ENCODE results near the gene TXN. TPM values are rescaled to one million over a fixed set of nuclear protein-coding genes. Genes with fewer than 3 reads are reported as not detected.

The TXN gene
- total RNA-seq, 1 experiment from 2014 or later, result 280 TPM

DNA sequence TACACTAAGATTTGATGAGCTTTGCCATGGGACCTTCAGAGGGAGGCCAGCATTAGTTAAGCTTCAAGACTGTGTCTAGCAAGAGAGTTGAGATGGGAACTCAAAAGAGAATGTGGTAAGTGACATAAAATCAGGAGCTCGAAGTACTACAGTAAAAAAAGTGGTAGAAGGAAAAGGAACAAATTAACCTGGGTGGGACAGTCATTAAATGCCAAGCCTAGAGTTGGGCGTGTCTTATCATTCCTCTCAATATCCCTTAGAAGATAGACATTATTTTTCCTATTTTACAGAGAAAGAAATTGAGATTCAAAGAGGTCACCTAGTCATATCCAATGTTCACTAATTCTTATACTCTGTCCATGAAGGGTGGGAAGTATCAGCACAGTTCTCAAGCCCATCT is 3.3 kb upstream of the TXN start:
- H2BK5ac ChIP-seq (ENCODE audit: insufficient read length, low read length), result no peak overlapping the region
- no peak overlapping the region for H3K27ac Mint-ChIP-seq
- H3K27me3 ChIP-seq (ENCODE audit: insufficient read depth, low read length), result no peaks in the 10 kb centered on the region
- H3K4me2 ChIP-seq (ENCODE audit: insufficient read depth, insufficient read length, low read length), result no peak overlapping the region
- H3T11ph ChIP-seq (ENCODE audit: low read length), result no peak overlapping the region
- peaks cover 9% of the 10 kb centered on the region for H3K4me1 ChIP-seq (ENCODE audit: insufficient read depth, low read length)
- H2BK20ac ChIP-seq (ENCODE audit: low read depth, low read length, poor library complexity, severe bottlenecking), result no peak overlapping the region
- no peak overlapping the region for H3K23ac ChIP-seq (ENCODE audit: insufficient read length, low read depth, low read length)
- H3K9ac ChIP-seq (ENCODE audit: extremely low read depth, insufficient read length, low read length), result no peak overlapping the region
- H3K4me1 Mint-ChIP-seq, result peaks cover 16 to 22% of the 10 kb centered on the region in 2 experiments
- peaks cover 0 to 2% (median 0%) of the 10 kb centered on the region in 3 experiments; a peak in 2 of 7 replicates for H3K36me3 Mint-ChIP-seq (ENCODE audit: insufficient read depth in 1 of 3, low read depth in 3 of 3)
- H3K9me3 Mint-ChIP-seq, result peaks cover 0 to 5% of the 10 kb centered on the region in 2 experiments; a peak in 2 of 5 replicates
- H3K79me1 ChIP-seq (ENCODE audit: insufficient read depth, low read depth, low read length, poor library complexity, severe bottlenecking), result no peaks in the 10 kb centered on the region
- no peak overlapping the region for H2AK5ac ChIP-seq (ENCODE audit: insufficient read length, low read length)
- H3K4me3 Mint-ChIP-seq, result no peak overlapping the region
- H4K20me1 ChIP-seq (ENCODE audit: control insufficient read depth, insufficient read depth, insufficient read length), result no peaks in the 10 kb centered on the region
- no peak overlapping the region for H4K8ac ChIP-seq (replicated peaks; ENCODE audit: insufficient read length, low read depth, low read length)
- peaks cover 9% of the 10 kb centered on the region; the same call in 1 of the 2 replicates for H3K79me2 ChIP-seq (ENCODE audit: insufficient read depth, low read length)
- H3K9me3 ChIP-seq (ENCODE audit: control insufficient read depth, low read depth, low read length), result no peaks in the 10 kb centered on the region
- TF ChIP-seq CTCF (conservative IDR thresholded peaks at IDR 0.05), result no peak
- no peak overlapping the region for H3K14ac ChIP-seq (ENCODE audit: insufficient read depth, low read length)
- no peak overlapping the region for H4K91ac ChIP-seq (ENCODE audit: insufficient read length, low read depth, low read length)
- H2BK12ac ChIP-seq (ENCODE audit: insufficient read length, low read depth, low read length), result no peak overlapping the region
- H2AFZ ChIP-seq (ENCODE audit: low read length), result no peak overlapping the region
- no peak overlapping the region for H3K56ac ChIP-seq (ENCODE audit: insufficient read length, low read depth, low read length)
- H3K18ac ChIP-seq (ENCODE audit: insufficient read length, low read depth, low read length), result no peak overlapping the region
- no peak overlapping the region for H2BK15ac ChIP-seq (ENCODE audit: low read depth, low read length)
- no CpG with 5 or more reads among the region's 2 CpGs for WGBS (ENCODE audit: extremely low coverage, insufficient read length, low lambda C conversion rate)
- no peak overlapping the region for H2BK120ac ChIP-seq (ENCODE audit: low read depth, low read length, poor library complexity, severe bottlenecking)
- no peak for DNase-seq
- H3K23me2 ChIP-seq (ENCODE audit: insufficient read length, low read depth, low read length, poor library complexity, severe bottlenecking), result peaks cover 4% of the 10 kb centered on the region
- H3K27me3 Mint-ChIP-seq (ENCODE audit: low read depth), result 0 out of 2 replicates have a peak, but pooled peaks cover 2% of the 10 kb centered on the region
- no peak overlapping the region for H4K5ac ChIP-seq (ENCODE audit: insufficient read length, low read depth, low read length)
- no peak overlapping the region for H3K4ac ChIP-seq (ENCODE audit: low read depth, low read length)
- H3K27ac ChIP-seq (ENCODE audit: insufficient read length, low read depth, low read length), result no peak overlapping the region

Measured in H9 (cell line).